PC-3 (cell line): Measurements from ENCODE around the gene PPP1R27. TPM values are rescaled to one million over a fixed set of nuclear protein-coding genes. Genes with fewer than 3 reads are reported as not detected.

ENCODE experiments used
- ATAC-seq: fragments of 200-7000 bp; cut with Tn5 transposase; 2 replicates; pipeline ENCODE4 v1.9.1; 2020; ENCODE audit warnings: mild to moderate bottlenecking, moderate library complexity
- BruUV-seq: library from RNA; stranded (reverse); fragments of 400-500 nt; replicated peaks from 2 replicates; lab custom pipeline; 2021; lab: Mats Ljungman, UMichigan
- CTCF ChIA-PET: fragments of 300-600 bp; sonication (Branson Sonifier 250); formaldehyde crosslinking; loops from one replicate; lab custom pipeline; 2022; ENCODE audit warnings: antibody characterized with exemption; lab: Charles Lee
- POLR2A ChIA-PET: fragments of 300-600 bp; sonication (Branson Sonifier 250); formaldehyde crosslinking; loops from one replicate; lab custom pipeline; 2022; ENCODE audit warnings: antibody characterized with exemption; ENCODE audit not compliant: unreplicated experiment; lab: Charles Lee
- DNase-seq: peaks from one replicate; pipeline ENCODE4 v3.0.0-alpha.2; 2015
- H2AFZ ChIP-seq: fragments of 300-600 bp; sonication (generic); 2 replicates; pipeline ENCODE4 v1.6.0; 2016; ENCODE audit warnings: antibody characterized with exemption, low read length
- H3F3A ChIP-seq: fragments of 300-600 bp; sonication (generic); one replicate; pipeline ENCODE4 v1.6.0; 2017; ENCODE audit warnings: antibody characterized with exemption, low read length, control low read depth, mild to moderate bottlenecking; ENCODE audit not compliant: unreplicated experiment
- H3K27ac ChIP-seq: fragments of 300-600 bp; sonication (generic); 2 replicates; pipeline ENCODE4 v1.5.1; 2016; ENCODE audit warnings: mild to moderate bottlenecking, low read length
- H3K27me3 ChIP-seq: fragments of 300-600 bp; sonication (generic); 2 replicates; pipeline ENCODE4 v1.6.1; 2016; ENCODE audit warnings: low read length, mixed read lengths
- H3K36me3 ChIP-seq: fragments of 300-600 bp; sonication (generic); 2 replicates; pipeline ENCODE4 v1.6.1; 2016; ENCODE audit warnings: low read depth, mixed run types, low read length, mixed read lengths
- H3K4me1 ChIP-seq: fragments of 300-600 bp; sonication (generic); 2 replicates; pipeline ENCODE4 v1.5.1; 2016; ENCODE audit warnings: low read length; ENCODE audit not compliant: insufficient read depth
- H3K4me2 ChIP-seq: fragments of 300-600 bp; sonication (generic); 2 replicates; pipeline ENCODE4 v1.6.0; 2016; ENCODE audit warnings: low read length
- H3K4me3 ChIP-seq: fragments of 300-600 bp; sonication (generic); 2 replicates; pipeline ENCODE4 v1.5.1; 2016; ENCODE audit warnings: mild to moderate bottlenecking, low read length, mixed read lengths
- H3K79me2 ChIP-seq: fragments of 300-600 bp; sonication (generic); 2 replicates; pipeline ENCODE4 v1.6.1; 2017; ENCODE audit warnings: low read length, mixed read lengths
- H3K9ac ChIP-seq: fragments of 300-600 bp; sonication (generic); 2 replicates; pipeline ENCODE4 v1.6.0; 2016; ENCODE audit warnings: mild to moderate bottlenecking, low read length
- H3K9me2 ChIP-seq: fragments of 300-600 bp; sonication (generic); replicated peaks from 2 replicates; pipeline ENCODE4 v1.6.1; 2016; ENCODE audit warnings: mixed run types, low read length, mixed read lengths
- H3K9me3 ChIP-seq: fragments of 300-600 bp; sonication (generic); 2 replicates; pipeline ENCODE4 v1.6.1; 2016; ENCODE audit warnings: low read length, mixed read lengths
- H4K20me1 ChIP-seq: fragments of 300-600 bp; sonication (generic); 2 replicates; pipeline ENCODE4 v1.6.1; 2016; ENCODE audit warnings: low read length, mixed read lengths
- EZH2 ChIP-seq: fragments of 300-600 bp; sonication (generic); IDR thresholded peaks from one replicate; pipeline ENCODE4 v1.6.1; 2017; ENCODE audit warnings: antibody characterized with exemption, mild to moderate bottlenecking, low read length; ENCODE audit not compliant: unreplicated experiment
- EZH2phosphoT487 ChIP-seq: fragments of 300-600 bp; sonication (generic); IDR thresholded peaks from 2 replicates; pipeline ENCODE4 v1.6.1; 2018; ENCODE audit warnings: mild to moderate bottlenecking, antibody characterized with exemption, low read length, borderline replicate concordance
- intact Hi-C: fragments of 100-400 bp; cut with micrococcal nuclease; formaldehyde crosslinking; loops from 2 replicates; pipeline ENCODE4 v1.9.0; 2023
- total RNA-seq: library from RNA; depleted of rRNA; stranded (reverse); fragments of >200 nt; gene quantifications from 2 replicates; pipeline ENCODE4 v1.2.3, GENCODE V29; 2014
- TF ChIP-seq, protein P1 (sequence below): fragments of 300-600 bp; sonication (generic); conservative IDR thresholded peaks from 2 replicates; pipeline ENCODE4 v1.5.1; 2017; ENCODE audit warnings: antibody characterized with exemption, low read depth, mild to moderate bottlenecking, low read length

The PPP1R27 gene
- total RNA-seq, 1 experiment from 2014 or later = not detected

GRCh38 chr17:81870131-81870980 lies 35.5 kb upstream of the PPP1R27 start:
- Histone ChIP-seq H4K20me1 (0 out of 2 replicates have a peak, but pooled peaks cover 6% of the 10 kb centered on the region), H3F3A (peaks cover 22% of the 10 kb centered on the region), H3K9ac (peak overlapping the region; percentile 98)

DNA sequence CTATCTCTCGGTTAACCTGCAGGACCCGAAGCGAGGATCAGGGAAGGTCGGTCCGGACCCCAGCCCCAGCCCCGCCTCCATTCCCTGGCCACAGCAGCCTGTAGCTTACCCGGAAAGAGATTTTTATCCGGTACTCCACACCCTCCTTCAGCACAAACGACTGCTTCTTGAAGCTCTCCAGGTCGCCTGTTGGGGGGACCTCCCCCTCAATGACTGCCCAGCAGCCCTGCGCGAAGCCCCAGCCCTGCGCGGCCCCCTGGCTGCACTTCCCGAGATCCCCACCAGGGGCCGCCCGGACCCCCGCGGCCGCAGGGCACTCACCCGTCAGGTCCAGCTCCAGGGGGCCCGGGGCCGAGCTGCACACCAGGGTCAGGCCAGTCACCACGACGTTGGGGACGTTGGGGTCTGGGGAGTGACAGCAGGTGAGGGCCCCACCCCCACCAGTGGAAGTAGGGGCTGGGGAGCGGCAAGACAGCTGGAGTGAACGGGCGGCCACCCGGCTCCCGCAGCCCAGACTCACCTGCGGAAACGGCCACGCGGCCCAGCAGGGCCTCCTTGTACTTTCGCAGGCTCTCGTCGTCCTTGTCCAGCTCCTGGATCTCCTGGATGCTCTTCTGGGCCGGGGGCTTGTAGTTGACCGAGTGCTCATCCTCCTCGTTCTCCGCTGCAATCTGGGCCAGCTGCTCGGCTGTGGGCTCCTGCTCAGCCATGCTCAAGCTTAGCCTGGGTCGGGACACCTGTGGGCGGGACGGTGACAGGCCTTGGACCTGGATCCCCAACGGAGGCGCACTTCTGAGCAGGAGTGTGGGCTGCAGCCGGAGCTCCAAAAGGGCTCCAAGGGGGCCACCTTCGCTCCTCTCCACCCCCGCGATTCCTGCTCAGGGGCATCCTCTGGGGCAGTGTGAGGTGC lies 34.6 kb upstream of the PPP1R27 start:
- ATAC-seq (peak; percentile 2), DNase-seq (peak; percentile 39)
- no peaks in the 10 kb centered on the region for H3K9me2 ChIP-seq
- peaks cover 34% of the 10 kb centered on the region for H3K79me2 ChIP-seq
- no peak overlapping the region for H2AFZ ChIP-seq
- peaks cover 62% of the 10 kb centered on the region for H3K4me1 ChIP-seq
- H3K27me3 ChIP-seq = no peaks in the 10 kb centered on the region
- POLR2A ChIA-PET = interaction anchor here (0.6 kb wide), 1 partner anchor 29 kb away, joined by 3 read pairs; no protein-coding TSS in a partner anchor
- TSS peak; percentile 49 for BruUV-seq
- H3K27ac ChIP-seq = peak overlapping the region; percentile 95
- intact Hi-C loops = loop anchor here (5.0 kb wide), 1 partner anchor 58 kb away; the partner anchor contains the start of gene MAFG
- H3K4me2 ChIP-seq = peak overlapping the region; percentile 98
- no peak for TF ChIP-seq EZH2phosphoT487
- TF ChIP-seq EZH2 = no peak
- TF ChIP-seq, protein P1, sequence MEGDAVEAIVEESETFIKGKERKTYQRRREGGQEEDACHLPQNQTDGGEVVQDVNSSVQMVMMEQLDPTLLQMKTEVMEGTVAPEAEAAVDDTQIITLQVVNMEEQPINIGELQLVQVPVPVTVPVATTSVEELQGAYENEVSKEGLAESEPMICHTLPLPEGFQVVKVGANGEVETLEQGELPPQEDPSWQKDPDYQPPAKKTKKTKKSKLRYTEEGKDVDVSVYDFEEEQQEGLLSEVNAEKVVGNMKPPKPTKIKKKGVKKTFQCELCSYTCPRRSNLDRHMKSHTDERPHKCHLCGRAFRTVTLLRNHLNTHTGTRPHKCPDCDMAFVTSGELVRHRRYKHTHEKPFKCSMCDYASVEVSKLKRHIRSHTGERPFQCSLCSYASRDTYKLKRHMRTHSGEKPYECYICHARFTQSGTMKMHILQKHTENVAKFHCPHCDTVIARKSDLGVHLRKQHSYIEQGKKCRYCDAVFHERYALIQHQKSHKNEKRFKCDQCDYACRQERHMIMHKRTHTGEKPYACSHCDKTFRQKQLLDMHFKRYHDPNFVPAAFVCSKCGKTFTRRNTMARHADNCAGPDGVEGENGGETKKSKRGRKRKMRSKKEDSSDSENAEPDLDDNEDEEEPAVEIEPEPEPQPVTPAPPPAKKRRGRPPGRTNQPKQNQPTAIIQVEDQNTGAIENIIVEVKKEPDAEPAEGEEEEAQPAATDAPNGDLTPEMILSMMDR = peak; percentile 87
- 0 out of 2 replicates have a peak, but pooled peaks cover 6% of the 10 kb centered on the region for H4K20me1 ChIP-seq
- H3K36me3 ChIP-seq = peaks cover 9% of the 10 kb centered on the region; the same call in 1 of the 2 replicates
- CTCF ChIA-PET = interaction anchor here (0.6 kb wide), 1 partner anchor 156 kb away, joined by 6 read pairs; no protein-coding TSS in a partner anchor
- peak overlapping the region; percentile 95 for H3K4me3 ChIP-seq
- H3F3A ChIP-seq = peaks cover 22% of the 10 kb centered on the region
- peak overlapping the region; percentile 98 for H3K9ac ChIP-seq
- no peaks in the 10 kb centered on the region for H3K9me3 ChIP-seq

More at GRCh38 chr17:81870131-81870980, 35.5 kb upstream of the PPP1R27 start:
- peak overlapping the region; percentile 95 for H3K27ac ChIP-seq
- DNase-seq (peak; percentile 38), ATAC-seq (peak; percentile 0)
- no peaks in the 10 kb centered on the region for H3K9me3 ChIP-seq
- intact Hi-C loops = loop anchor here (5.0 kb wide), 1 partner anchor 57 kb away; the partner anchor contains the start of gene MAFG
- no peak for TF ChIP-seq EZH2phosphoT487
- no peak for TF ChIP-seq EZH2
- TF ChIP-seq, protein P1 = no peak
- H3K9me2 ChIP-seq = no peaks in the 10 kb centered on the region
- H3K36me3 ChIP-seq = peaks cover 7% of the 10 kb centered on the region; the same call in 1 of the 2 replicates
- peak overlapping the region; percentile 95 for H3K4me3 ChIP-seq
- no TSS peak for BruUV-seq
- peaks cover 27% of the 10 kb centered on the region for H3K79me2 ChIP-seq
- ChIA-PET CTCF (interaction anchor here (0.5 kb wide), 2 partner anchors 19 to 808 kb away, joined by 3 to 4 read pairs; no protein-coding TSS in a partner anchor), POLR2A (interaction anchor here (0.6 kb wide), 1 partner anchor 475 kb away, joined by 3 read pairs; no protein-coding TSS in a partner anchor)
- H3K4me1 ChIP-seq = peaks cover 58% of the 10 kb centered on the region
- H3K4me2 ChIP-seq = peak overlapping the region; percentile 98
- no peak overlapping the region for H2AFZ ChIP-seq
- H3K27me3 ChIP-seq = no peaks in the 10 kb centered on the region
